Vagina (tissue), 2 donors: ENCODE measurements around the gene SMARCD2.
"Not testable (repeated sequence)": the region's sequence is repeated elsewhere in the genome, so short reads cannot be mapped to it uniquely, and the experiment has no call there.

Experiments used
- CTCF ChIP-seq, 3 experiments: fragments of 450-650 bp in 2 of 3; fragments of 200-600 bp in 1 of 3; sonication (generic) in 1 of 3; IDR thresholded peaks; one replicate each; pipeline ENCODE4 v1.5.1; 2017 to 2019; ENCODE audit warnings: antibody characterized with exemption in 3 of 3, mild to moderate bottlenecking in 2 of 3, moderate library complexity in 2 of 3
- POLR2A ChIP-seq, 2 donors: fragments of 450-650 bp; IDR thresholded peaks; one replicate each; pipeline ENCODE4 v1.6.1; 2017; ENCODE audit warnings: antibody characterized with exemption in 2 of 2, mild to moderate bottlenecking in 2 of 2, moderate library complexity in 2 of 2
- POLR2AphosphoS5 ChIP-seq, 2 donors: sonication (generic); formaldehyde crosslinking; IDR thresholded peaks; one replicate each; pipeline ENCODE4 v1.9.0; 2017; ENCODE audit warnings: antibody characterized with exemption in 2 of 2, mild to moderate bottlenecking in 2 of 2, low read depth in 1 of 2; ENCODE audit not compliant: insufficient read depth in 1 of 2

GRCh38 chr17:63866625-63867024 lies 24.1 kb upstream of the SMARCD2 start:
- not testable (repeated sequence) for TF ChIP-seq POLR2AphosphoS5 (IDR thresholded peaks at IDR 0.05; ENCODE audit: insufficient read depth in 1 of 2, low read depth in 1 of 2); CTCF (IDR thresholded peaks at IDR 0.05); POLR2A (IDR thresholded peaks at IDR 0.05)
